Panc1 (cell line): Measurements from ENCODE around the gene KDM4F. TPM values are rescaled to one million over a fixed set of nuclear protein-coding genes. Genes with fewer than 3 reads are reported as not detected.

Experiments
- ATAC-seq: fragments of 200-7000 bp; cut with Tn5 transposase; 2 replicates; pipeline ENCODE4 v1.9.1; 2020; ENCODE audit warnings: mild to moderate bottlenecking, moderate library complexity
- BruUV-seq: library from RNA; stranded (reverse); fragments of 400-500 nt; replicated peaks from 2 replicates; lab custom pipeline; 2021; lab: Mats Ljungman, UMichigan
- CTCF ChIA-PET: fragments of 300-600 bp; sonication (Branson Sonifier 250); formaldehyde crosslinking; loops from one replicate; lab custom pipeline; 2022; ENCODE audit warnings: antibody characterized with exemption; lab: Charles Lee
- POLR2A ChIA-PET: fragments of 300-600 bp; sonication (Branson Sonifier 250); formaldehyde crosslinking; loops from one replicate; lab custom pipeline; 2022; ENCODE audit warnings: antibody characterized with exemption; lab: Charles Lee
- DNase-seq: peaks from one replicate; pipeline ENCODE4 v3.0.0-alpha.2; 2010; ENCODE audit warnings: low read depth, low spot score
- H3K27ac ChIP-seq: 2 replicates; pipeline ENCODE4 v1.5.1; 2011; ENCODE audit warnings: mild to moderate bottlenecking, low read length, inconsistent platforms
- H3K27me3 ChIP-seq: fragments of 200-500 bp; sonication (Bioruptor generic); 2 replicates; pipeline ENCODE4 v1.6.0; 2014; ENCODE audit warnings: low read length, inconsistent platforms; ENCODE audit not compliant: control insufficient read depth, insufficient read depth
- H3K36me3 ChIP-seq: fragments of 200-500 bp; sonication (Bioruptor generic); 2 replicates; pipeline ENCODE4 v1.5.1; 2014; ENCODE audit warnings: inconsistent platforms, mild to moderate bottlenecking, low read length, moderate library complexity; ENCODE audit not compliant: control insufficient read depth, insufficient read depth
- H3K4me1 ChIP-seq: 2 replicates; pipeline ENCODE4 v1.5.1; 2011; ENCODE audit warnings: inconsistent platforms, mild to moderate bottlenecking, low read length, moderate library complexity; ENCODE audit not compliant: control insufficient read depth, insufficient read depth
- H3K4me3 ChIP-seq, 2 experiments: 2 replicates each; pipeline ENCODE4 v1.5.1; 2011 to 2012; ENCODE audit warnings: low read depth in 2 of 2, low read length in 2 of 2, mild to moderate bottlenecking in 2 of 2, inconsistent platforms in 1 of 2, moderate library complexity in 1 of 2
- H3K9me3 ChIP-seq: fragments of 200-500 bp; sonication (Bioruptor generic); 2 replicates; pipeline ENCODE4 v1.5.1; 2014; ENCODE audit warnings: low read depth, mild to moderate bottlenecking, inconsistent platforms, low read length, moderate library complexity; ENCODE audit not compliant: control insufficient read depth, insufficient read depth
- POLR2AphosphoS5 ChIP-seq: IDR thresholded peaks from 2 replicates; pipeline ENCODE4 v1.6.1; 2012; ENCODE audit warnings: mild to moderate bottlenecking, low read depth, low read length, moderate library complexity
- REST ChIP-seq, 2 experiments: IDR thresholded peaks; 2 replicates each; pipeline ENCODE4 v1.6.1; 2011 to 2012; ENCODE audit warnings: low read depth in 2 of 2, control low read depth in 1 of 2, low read length in 1 of 2, mild to moderate bottlenecking in 1 of 2, moderate library complexity in 1 of 2; ENCODE audit not compliant: insufficient read depth in 1 of 2
- SIN3A ChIP-seq: IDR thresholded peaks from 2 replicates; pipeline ENCODE4 v1.6.1; 2012; ENCODE audit warnings: low read depth, mild to moderate bottlenecking, low read length, moderate library complexity, borderline replicate concordance; ENCODE audit not compliant: insufficient read depth
- TCF7L2 ChIP-seq: IDR thresholded peaks from 2 replicates; pipeline ENCODE4 v1.6.1; 2011; ENCODE audit warnings: mild to moderate bottlenecking, low read depth, low read length, inconsistent platforms
- in situ Hi-C: cut with HindIII; loops from 2 replicates; pipeline ENCODE4 v1.10.0; 2016; ENCODE audit warnings: low sequenced_read_pairs, low pct_unique_long_range_greater_than_20kb
- intact Hi-C: fragments of 100-400 bp; cut with micrococcal nuclease; formaldehyde crosslinking; loops from one replicate; pipeline ENCODE4 v1.10.0; 2022; ENCODE audit not compliant: unreplicated experiment
- total RNA-seq: library from RNA; stranded (reverse); gene quantifications from one replicate; pipeline ENCODE4 v1.2.1, GENCODE V29; 2021; ENCODE audit not compliant: unreplicated experiment
- TF ChIP-seq, protein P1 (sequence below): fragments of 450-650 bp; IDR thresholded peaks from 2 replicates; pipeline ENCODE4 v1.5.1; 2017; ENCODE audit warnings: mild to moderate bottlenecking

Gene KDM4F
- total RNA-seq, 1 experiment from 2014 or later = not detected

- no TSS peak for BruUV-seq
- ATAC-seq = no peak
- POLR2A ChIA-PET = interaction anchor here (0.5 kb wide), 1 partner anchor 784 kb away, joined by 3 read pairs; no protein-coding TSS in a partner anchor
- in situ Hi-C loops = no loop called here
- Histone ChIP-seq H3K4me3 (no peak overlapping the region), H3K4me1 (peaks cover 8% of the 10 kb centered on the region; the same call in 1 of the 2 replicates), H3K9me3 (no peaks in the 10 kb centered on the region), H3K36me3 (peaks cover 2% of the 10 kb centered on the region; the same call in 1 of the 2 replicates), H3K27me3 (peaks cover 10% of the 10 kb centered on the region; the same call in 1 of the 2 replicates), H3K27ac (no peak overlapping the region)
- CTCF ChIA-PET = no interaction called here
- intact Hi-C loops = loop anchor here (5.0 to 10.0 kb wide), 3 partner anchors 93 to 699 kb away; partner anchors contain the start of genes CWC15, KDM4D and SESN3
- DNase-seq = no peak
- TF ChIP-seq TCF7L2 (no peak), POLR2AphosphoS5 (no peak), REST (IDR thresholded peaks at IDR 0.05; ENCODE audit: insufficient read depth in 1 of 2, low read depth in 2 of 2, low read length in 1 of 2) (no peak), SIN3A (no peak)
- TF ChIP-seq, protein P1, sequence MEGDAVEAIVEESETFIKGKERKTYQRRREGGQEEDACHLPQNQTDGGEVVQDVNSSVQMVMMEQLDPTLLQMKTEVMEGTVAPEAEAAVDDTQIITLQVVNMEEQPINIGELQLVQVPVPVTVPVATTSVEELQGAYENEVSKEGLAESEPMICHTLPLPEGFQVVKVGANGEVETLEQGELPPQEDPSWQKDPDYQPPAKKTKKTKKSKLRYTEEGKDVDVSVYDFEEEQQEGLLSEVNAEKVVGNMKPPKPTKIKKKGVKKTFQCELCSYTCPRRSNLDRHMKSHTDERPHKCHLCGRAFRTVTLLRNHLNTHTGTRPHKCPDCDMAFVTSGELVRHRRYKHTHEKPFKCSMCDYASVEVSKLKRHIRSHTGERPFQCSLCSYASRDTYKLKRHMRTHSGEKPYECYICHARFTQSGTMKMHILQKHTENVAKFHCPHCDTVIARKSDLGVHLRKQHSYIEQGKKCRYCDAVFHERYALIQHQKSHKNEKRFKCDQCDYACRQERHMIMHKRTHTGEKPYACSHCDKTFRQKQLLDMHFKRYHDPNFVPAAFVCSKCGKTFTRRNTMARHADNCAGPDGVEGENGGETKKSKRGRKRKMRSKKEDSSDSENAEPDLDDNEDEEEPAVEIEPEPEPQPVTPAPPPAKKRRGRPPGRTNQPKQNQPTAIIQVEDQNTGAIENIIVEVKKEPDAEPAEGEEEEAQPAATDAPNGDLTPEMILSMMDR = no peak
These were observed 16.1 kb downstream of the KDM4F start for GRCh38 chr11:95065336-95065735.

DNA sequence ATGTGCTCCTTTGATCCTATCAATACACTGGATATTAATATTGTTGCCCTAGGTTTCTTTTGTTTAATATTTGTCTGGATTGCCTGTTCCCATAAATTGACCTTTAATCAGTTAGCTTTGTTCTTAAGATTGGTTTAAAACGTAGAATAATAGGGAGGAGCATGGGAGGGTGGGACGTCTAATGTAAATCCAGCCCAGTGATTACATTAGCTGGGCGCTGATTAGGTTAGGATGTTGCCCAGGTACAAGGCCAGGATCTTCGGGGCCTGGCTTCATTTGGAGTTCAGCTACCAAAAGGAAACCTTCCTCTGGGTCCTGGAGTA, 17.5 kb downstream of the KDM4F start, which contains the start of gene SRSF8:
SRSF8 (plus strand) TSS at position 204 of the 323 bp plus-strand sequence. CDS start 308 bp downstream, outside the sequence.
- ChIA-PET POLR2A (interaction anchor here (0.6 to 0.7 kb wide), 4 partner anchors 24 to 1274 kb away, joined by 3 to 15 read pairs (median 3); no protein-coding TSS in a partner anchor), CTCF (interaction anchor here (0.6 to 0.9 kb wide), 6 partner anchors 93 to 1361 kb away, joined by 3 to 6 read pairs (median 5); partner anchors contain the start of genes CCDC82, CWC15, JRKL and KDM4D)
- intact Hi-C loops (loop anchor here (5.0 to 10.0 kb wide), 3 partner anchors 94 to 698 kb away; partner anchors contain the start of genes CWC15, KDM4D and SESN3), in situ Hi-C loops (no loop called here)
- no TSS peak for BruUV-seq
- TF ChIP-seq, protein P1 = no peak
- TF ChIP-seq REST (IDR thresholded peaks at IDR 0.05; ENCODE audit: insufficient read depth in 1 of 2, low read depth in 2 of 2, low read length in 1 of 2) (no peak), POLR2AphosphoS5 (no peak), SIN3A (no peak), TCF7L2 (no peak)
- Histone ChIP-seq H3K27me3 (peaks cover 6% of the 10 kb centered on the region; the same call in 1 of the 2 replicates), H3K27ac (peak within 1 kb of the TSS; percentile 94), H3K4me3 (peak within 1 kb of the TSS; percentile 83 to 90), H3K4me1 (peaks cover 8% of the 10 kb centered on the region; the same call in 1 of the 2 replicates), H3K36me3 (peaks cover 2% of the 10 kb centered on the region; the same call in 1 of the 2 replicates), H3K9me3 (no peaks in the 10 kb centered on the region)
- DNase-seq (no peak), ATAC-seq (peak; percentile 67)
